Measurements from ENCODE around the gene SLC25A1. TPM values are rescaled to one million over a fixed set of nuclear protein-coding genes. Genes with fewer than 3 reads are reported as not detected.

Gene SLC25A1
- 154 and 198 TPM in 2 replicates for total RNA-seq (2014; rRNA removed; shearing (Covaris generic))

DNA sequence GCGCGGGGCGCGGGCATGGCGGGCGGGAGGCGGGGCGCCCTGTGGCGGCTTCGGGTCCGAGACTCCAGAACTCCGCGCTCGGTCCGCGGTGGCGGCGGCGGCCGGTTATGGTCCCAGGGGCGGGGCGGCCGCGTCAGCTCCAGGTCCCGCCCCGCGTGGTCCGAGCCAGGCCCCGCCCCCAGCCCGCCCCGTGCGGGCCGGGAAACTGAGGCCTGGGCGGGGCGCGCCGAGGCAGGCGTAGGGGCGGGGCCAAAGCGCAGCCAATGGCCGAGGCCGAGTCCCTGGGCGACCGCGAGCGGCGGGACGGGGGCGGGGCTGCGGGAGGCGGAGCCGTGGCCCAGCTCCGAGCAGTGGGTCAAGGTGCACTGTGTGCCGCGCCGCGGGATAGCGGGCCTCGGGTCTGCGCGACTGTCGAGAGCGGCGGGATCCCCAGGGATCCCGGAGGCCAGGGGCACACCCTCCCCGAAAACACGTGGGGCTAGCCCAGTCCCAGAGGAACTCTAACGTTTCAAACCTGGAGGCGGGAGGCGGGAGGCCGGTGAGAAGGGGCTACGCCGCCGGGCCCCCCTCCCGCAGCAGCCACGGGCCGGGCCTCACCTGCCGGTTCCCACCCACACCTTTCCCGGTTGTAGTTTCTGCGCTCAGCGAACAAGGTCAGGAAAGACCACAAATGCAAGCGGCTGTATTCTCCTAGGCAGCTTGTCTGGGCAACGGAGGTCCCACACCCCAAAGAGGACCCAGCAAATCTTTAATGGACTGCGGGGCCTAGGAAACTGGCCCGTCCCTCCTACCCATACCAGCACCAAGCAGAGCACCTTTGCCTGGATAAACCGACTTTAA is at the start of gene SLC25A1:
Gene SLC25A1 (minus strand): TSS at position 80 of the 840 bp plus-strand sequence. CDS start 63 bp downstream, at position 17.
- in situ Hi-C loops (cut with HindIII; ENCODE audit: low sequenced_read_pairs), result no loop called here
- DNase-seq (ENCODE audit: low spot score), result peak; percentile 85

DNA sequence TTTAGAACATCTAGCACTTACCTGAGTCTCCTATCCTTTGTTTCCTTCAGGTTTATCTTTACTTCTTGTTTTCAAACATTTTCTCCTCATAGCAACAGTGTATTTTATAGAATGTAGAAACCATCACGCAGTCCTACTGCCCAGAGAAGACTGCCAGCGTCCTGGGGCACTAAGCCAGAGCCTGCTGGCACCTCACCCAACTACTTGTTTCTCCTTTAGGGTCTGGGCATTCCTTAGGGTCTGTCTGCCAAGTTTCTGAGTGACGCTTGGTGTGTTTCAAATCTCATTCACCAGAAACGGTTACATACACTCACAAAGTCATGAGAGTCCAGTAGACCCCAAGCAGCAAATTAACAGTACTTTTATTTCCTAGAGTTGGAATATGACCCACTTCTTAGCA is 49.6 kb upstream of the SLC25A1 start:
- in situ Hi-C loops (cut with HindIII; ENCODE audit: low sequenced_read_pairs), result no loop called here
- no peak for DNase-seq (ENCODE audit: low spot score)

DNA sequence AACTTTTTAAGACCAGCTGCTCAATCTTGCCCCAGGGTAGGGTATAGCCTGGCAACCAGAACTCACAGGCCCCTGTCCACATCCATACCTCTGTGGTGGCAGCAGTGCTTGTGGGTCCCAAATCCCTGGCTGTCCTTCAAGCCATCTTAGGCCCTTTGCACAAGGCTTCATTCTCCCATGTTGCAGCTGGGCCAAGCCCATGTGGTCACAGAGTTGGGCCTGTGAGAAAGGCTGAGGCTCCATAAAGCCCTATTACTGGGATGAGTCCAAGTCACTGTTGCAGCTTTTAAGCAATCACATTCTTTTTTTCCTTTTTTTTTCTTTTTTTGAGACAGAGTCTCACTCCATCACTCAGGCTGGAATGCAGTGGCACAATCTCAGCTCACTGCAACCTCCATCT is 47.9 kb upstream of the SLC25A1 start:
- in situ Hi-C loops (cut with HindIII; ENCODE audit: low sequenced_read_pairs), result no loop called here
- no peak for DNase-seq (ENCODE audit: low spot score)

DNA sequence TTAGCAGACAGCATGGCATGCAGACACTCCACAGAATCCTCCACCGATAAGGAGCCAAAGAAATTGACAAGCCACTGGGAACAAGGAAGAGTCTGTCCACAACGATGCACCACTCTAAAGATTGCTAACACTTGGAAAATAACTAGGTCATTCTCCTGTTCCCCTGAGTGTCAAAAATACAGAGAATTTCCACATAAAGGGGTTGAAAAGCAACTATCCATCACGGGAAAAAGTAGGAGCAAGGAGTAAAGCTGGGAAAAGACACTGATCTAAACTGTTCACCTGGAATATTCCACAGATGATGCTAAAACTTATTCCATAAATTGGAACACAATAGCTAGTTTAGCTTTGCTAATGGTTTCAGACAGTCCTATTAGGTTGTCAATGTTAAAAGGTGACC is 47.0 kb upstream of the SLC25A1 start:
- in situ Hi-C loops (cut with HindIII; ENCODE audit: low sequenced_read_pairs), result no loop called here
- DNase-seq (ENCODE audit: low spot score), result no peak

DNA sequence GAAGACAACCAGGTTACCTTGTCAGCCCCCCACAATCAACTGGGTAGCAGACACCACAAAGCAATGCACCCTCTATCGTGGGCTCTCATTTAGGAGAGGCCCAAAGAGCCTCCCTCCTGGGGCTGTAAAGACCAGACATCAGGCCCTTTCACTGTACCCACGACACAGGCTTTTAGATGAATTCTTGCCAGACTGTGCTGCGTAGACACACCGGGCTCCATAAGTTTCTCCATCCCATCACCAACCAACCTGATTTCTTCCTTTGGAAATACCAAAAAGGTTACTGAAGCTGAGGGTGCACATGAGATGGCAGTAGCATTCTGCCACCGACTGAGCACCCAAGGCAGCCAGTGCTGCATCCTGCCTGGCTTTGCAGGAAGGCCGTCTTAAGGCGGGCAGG is 46.4 kb upstream of the SLC25A1 start:
- in situ Hi-C loops (cut with HindIII; ENCODE audit: low sequenced_read_pairs), result no loop called here
- DNase-seq (ENCODE audit: low spot score), result no peak

DNA sequence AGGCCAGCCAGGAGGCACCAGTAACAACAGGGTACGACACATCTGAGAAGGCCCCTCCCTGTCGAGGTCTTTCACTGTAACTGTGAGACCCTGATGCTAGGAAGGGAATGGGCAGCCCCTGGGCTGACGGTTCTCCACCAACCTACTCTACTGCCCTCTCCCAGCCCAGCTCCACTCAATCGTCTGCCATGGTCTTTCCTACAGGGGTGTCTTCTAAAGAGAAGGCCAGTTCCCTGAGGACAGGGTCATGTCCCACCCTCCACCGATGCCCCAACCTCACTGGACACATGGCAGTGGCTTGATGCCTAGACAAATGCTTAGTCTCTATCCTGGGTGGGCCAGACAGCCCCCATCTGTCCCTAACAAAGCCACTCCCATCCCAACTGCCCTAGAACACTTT is 46.0 kb upstream of the SLC25A1 start:
- no peak for DNase-seq (ENCODE audit: low spot score)
- in situ Hi-C loops (cut with HindIII; ENCODE audit: low sequenced_read_pairs), result no loop called here

DNA sequence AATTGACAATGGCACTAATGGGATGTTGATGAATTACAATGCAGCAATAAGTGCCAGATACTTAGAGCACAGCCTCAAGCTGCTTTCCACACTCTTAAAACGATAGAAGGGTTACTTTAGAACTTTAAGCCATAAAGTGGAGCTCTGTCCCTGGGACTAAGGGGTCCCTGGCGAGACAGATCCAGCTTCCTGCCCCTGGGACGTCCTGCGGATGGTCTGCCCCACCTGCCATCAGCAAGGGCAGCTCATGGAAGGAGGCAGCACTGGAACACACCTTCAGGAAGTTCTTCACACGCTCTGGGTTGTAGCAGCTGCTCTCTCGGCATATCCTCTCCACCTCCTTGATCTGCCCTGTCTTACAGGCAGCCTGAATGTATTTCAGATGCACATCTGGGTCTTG is 45.1 kb upstream of the SLC25A1 start:
- in situ Hi-C loops (cut with HindIII; ENCODE audit: low sequenced_read_pairs), result no loop called here
- DNase-seq (ENCODE audit: low spot score), result no peak

DNA sequence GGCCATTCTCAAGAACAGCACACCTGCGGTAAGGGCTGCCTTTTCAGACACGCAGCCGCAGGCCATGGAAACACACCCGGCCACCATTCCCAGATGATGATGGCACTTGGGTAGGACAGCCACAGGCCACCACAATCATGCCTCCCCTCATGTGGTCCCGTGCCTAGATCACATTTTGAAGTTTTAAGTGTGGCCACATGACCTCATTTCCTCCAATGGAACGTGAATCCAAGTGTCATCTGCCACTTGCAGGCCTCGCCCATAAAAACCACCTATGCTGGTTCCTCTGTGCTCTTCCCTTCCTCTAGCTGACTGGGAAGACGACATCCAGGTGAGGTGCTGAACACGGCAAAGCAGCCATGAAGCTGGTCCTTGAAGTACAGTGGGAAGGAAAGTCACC is 44.6 kb upstream of the SLC25A1 start:
- DNase-seq (ENCODE audit: low spot score), result no peak
- in situ Hi-C loops (cut with HindIII; ENCODE audit: low sequenced_read_pairs), result no loop called here

DNA sequence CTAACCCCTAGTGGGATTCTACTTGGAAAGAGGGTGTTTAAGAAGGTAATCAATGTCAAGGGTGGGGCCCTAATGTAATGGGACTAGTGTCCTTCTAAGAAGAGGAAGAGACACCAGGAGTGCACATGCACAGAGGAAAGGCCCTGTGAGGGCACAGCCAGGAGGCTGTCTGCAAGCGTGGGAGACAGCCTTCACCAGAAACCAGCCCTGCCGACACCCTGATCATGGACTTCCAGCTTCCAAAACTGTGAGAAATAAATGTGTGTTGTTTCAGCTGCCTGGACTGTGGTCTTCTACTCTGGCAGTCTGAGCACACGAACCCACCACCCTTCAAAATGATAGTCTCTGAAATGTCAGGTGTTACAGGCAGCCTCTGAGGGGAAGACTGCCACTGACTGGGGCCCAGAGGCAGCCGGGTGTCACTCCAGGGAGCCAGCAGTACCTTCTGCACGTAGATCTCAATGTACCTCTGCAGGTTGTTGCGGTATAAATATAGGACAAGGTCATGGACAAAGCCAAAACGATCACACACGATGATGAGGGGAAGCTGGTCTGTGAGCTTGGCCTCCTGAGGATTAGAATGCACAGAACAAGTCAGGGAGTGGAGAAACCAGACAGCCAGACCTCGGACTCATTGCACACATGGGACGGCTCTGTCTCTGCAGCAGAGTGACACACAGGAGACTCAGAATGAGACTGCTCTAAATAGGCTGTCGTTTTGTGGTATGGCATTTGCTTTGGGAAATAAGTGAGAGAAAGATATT is 43.9 kb upstream of the SLC25A1 start:
- DNase-seq (ENCODE audit: low spot score), result no peak
- in situ Hi-C loops (cut with HindIII; ENCODE audit: low sequenced_read_pairs), result no loop called here

DNA sequence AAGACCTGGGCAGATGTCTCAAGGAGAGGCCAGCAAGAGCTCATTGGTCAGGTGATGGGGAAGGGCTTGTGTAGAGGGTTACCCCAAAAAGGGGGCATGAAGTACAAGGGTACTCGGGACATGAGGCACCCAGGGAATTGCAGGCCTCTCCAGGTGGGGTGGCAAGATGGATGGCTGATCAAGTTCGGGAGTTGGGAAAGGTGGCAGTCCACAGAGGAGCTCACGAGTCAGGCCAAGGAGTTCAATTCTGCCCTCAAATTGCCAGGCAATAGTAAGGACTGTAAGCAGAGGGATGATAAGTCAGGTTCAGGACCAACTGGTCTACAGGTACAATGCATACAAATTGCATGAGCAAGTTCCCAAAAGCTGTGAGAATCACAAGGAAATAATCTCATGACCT is 42.3 kb upstream of the SLC25A1 start:
- in situ Hi-C loops (cut with HindIII; ENCODE audit: low sequenced_read_pairs), result no loop called here
- DNase-seq (ENCODE audit: low spot score), result no peak

DNA sequence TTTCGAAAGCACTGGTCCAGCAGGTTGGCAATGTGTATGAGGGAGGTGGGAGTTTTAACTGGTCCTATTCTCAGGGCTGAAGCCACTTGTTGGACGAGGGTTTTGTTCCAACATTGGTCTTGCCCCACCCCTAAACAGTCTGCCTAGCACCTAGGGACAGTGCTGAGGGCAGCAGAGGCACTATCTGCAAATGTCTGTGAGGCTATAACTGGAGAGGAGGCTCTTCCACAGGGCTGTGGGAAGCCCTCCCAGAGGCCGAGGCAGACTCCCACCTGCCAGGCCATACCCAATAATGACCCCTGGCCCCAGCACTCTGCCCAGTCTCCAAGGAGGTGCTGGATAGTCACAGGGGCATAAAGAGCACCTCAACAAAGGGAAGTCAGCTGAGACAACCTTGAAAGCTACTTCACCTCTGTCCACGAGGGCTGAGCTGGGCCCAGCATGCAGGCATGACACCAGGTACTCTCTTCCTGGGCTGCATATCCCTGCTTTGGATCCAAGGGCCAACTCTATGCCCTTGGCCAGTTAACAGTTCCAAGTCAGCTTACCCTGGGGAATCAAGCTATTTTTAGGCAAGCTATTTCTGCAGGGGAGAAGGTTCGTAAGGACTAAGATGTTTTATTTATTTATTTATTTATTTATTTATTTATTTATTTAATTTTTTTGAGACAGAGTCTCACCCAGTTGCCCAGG is 40.2 kb upstream of the SLC25A1 start:
- in situ Hi-C loops (cut with HindIII; ENCODE audit: low sequenced_read_pairs), result no loop called here
- no peak for DNase-seq (ENCODE audit: low spot score)

DNA sequence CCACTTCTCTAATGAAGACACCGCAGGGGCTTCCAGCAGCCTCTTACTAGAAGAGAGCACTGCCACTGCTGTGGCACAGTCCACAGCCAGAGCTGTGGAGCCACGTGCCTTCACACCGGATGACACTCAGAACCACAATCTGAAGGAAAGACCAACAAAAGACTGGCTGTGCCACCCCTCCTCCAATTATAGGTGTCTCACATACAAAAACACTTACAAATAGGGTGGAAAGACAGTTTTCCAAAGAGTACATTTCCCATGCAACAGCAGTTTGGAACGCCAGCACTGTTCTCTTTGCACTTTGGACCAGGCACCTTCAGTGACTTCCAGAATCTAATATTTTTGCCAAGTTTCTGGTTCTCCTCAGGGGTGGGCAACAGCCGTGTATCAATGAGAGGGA is 38.0 kb upstream of the SLC25A1 start:
- DNase-seq (ENCODE audit: low spot score), result no peak
- in situ Hi-C loops (cut with HindIII; ENCODE audit: low sequenced_read_pairs), result no loop called here

DNA sequence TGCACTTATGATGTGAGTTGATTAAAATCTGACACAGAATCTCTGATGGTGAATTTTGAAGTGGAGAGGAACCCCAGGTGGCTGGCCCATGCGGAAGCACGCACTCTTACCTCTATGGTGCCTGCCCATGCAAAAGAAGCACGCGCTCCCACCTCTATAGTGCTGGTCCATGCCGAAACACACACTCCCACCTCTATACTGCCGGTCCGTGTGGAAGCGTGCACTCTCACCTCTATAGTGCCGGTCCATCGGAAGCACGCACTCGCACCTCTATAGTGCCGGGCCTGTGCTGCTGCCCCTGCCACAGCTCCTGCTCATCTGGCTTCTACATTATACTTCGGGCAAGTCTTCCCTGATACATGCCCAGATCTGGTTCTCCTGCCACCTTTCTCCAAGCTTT is 36.8 kb upstream of the SLC25A1 start:
- DNase-seq (ENCODE audit: low spot score), result no peak
- in situ Hi-C loops (cut with HindIII; ENCODE audit: low sequenced_read_pairs), result no loop called here

DNA sequence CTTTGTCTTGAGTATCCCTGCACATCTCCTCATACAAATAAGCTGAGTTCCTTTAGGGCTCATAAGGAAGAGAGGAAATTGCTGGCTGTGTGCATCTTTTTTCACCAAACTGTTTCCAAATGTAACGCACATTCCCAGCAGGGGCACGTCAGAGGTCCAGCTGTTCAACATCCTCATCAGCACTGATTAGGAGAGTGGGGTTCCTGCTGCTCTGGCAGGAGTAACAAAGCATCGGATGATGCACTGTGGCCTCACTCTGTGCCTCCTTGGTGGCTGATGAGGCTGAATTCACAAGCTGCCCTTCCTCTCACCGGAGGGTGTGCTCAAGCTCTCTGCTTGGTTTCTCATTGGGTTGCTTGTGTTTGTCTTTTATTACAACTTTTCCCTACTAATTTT is 35.5 kb upstream of the SLC25A1 start:
- DNase-seq (ENCODE audit: low spot score), result no peak
- in situ Hi-C loops (cut with HindIII; ENCODE audit: low sequenced_read_pairs), result no loop called here

DNA sequence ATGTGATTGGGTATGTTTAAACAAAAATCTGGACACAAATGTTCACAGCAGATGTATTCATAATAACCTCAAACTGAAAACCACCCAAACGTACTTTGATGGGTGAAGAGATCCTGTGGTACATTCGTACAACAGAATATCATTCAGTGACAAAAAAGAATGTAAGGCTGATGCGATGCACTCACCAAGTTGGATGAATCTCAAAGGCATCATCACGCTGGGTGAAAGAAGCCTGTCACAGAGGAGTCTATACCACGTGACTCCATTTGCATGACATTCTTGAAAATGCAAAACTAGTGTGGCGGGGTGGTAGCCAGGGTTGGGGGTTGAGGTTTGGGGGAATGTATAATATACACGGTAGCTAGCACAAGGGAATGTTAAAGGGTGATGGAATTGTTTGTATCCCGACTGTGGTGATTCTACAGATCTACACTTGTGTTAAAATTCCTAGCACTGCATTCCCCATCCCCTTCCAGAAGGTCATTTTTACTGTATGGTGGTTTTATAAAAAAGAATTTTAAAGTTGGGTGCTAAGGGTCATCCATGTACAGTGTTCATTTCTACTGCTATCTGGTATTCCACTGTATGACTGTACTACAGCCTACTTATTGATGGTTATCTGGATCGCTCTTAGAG is 35.0 kb upstream of the SLC25A1 start:
- no peak for DNase-seq (ENCODE audit: low spot score)
- in situ Hi-C loops (cut with HindIII; ENCODE audit: low sequenced_read_pairs), result no loop called here

DNA sequence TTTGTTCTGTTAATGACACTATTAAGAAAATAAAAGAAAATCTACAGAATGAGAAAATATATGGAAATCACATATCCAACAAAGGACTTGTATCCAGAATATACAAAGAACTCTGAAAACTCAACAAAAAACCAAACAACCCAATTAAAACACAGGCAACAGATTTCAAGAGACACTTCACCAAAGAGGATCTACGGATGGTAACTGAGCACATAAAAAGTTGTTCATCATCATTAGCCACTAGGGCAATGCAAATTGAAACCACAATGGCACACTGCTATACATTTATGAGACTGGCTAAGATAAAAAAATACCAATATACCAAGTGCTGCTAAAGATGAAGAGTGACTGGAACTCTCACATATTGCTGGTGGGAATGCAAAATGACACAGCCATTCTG is 34.5 kb upstream of the SLC25A1 start:
- DNase-seq (ENCODE audit: low spot score), result no peak
- in situ Hi-C loops (cut with HindIII; ENCODE audit: low sequenced_read_pairs), result no loop called here

DNA sequence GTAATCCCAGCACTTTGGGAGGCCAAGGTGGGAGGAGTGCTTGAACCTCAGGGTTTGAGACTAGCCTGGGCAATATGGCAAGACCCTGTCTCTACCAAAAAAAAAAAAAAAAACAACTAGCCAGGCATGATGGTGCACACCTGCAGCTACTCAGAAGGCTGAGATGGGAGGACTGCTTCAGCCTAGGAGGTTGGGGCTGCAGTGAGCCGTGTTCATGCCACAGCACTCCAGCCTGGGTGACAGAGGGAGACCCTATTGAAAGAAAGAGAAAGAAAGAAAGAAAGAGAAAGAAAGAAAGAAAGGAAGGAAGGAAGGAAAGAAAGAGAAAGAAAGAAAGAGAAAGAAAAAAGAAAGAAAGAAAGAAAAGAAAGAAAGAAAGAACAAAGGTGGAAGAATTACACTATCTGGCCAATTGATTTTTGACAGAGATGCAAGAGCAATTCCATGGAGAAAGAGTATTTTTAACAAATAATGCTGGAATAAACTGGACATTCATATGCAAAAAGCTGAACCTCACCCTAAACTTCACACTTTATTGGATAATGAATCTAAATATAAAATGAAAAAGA is 33.9 kb upstream of the SLC25A1 start:
- no peak for DNase-seq (ENCODE audit: low spot score)
- in situ Hi-C loops (cut with HindIII; ENCODE audit: low sequenced_read_pairs), result no loop called here

DNA sequence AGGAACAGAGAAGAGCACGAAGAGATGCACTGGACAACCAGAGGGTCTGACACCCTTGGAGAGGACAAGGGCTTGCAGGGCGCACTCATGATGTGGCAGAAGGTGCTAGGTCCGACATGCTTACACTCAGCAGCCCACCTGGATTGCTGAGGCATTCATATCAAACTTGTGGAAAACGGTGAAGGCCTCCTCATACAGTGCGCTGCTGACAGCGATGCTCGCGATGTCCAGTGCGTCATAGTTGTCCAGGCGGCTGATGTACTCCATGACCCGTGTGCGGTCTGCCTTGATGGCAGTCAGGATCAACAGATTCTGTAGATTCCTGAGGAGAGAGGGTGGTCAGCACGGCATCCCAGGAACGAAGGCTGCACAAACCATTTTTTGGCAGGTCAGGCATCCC is 31.7 kb upstream of the SLC25A1 start:
- in situ Hi-C loops (cut with HindIII; ENCODE audit: low sequenced_read_pairs), result no loop called here

DNA sequence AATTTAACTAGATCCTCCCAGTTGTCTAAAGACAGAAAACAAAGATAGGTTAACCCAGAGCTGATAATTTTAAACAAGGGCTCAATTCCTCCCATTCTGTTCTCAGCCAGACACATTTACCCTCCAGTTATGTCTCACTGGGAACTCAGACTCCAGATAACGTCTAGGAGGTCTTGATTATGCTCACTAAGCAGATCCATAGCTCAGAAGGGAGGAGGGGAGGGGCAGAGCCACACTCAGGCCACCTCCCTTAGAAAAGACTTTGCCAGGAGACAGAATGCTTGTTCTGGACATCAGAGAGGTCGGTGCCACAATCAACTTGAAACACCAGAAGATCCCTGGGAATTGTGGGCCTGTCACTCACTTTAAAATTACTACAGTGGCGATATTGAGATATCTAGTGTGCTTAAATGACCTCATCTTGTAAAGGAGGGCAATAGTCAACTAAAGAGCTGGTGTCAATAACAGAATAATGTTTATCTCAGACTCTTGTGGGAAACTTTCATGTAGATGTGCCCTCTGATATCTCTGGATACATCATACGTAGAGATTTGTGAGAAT is 29.8 kb upstream of the SLC25A1 start:
- in situ Hi-C loops (cut with HindIII; ENCODE audit: low sequenced_read_pairs), result no loop called here
- no peak for DNase-seq (ENCODE audit: low spot score)

More for the DNA sequence above, 31.7 kb upstream of the SLC25A1 start:
- no peak for DNase-seq (ENCODE audit: low spot score)
